Spinal cord (tissue), 10 donors: ENCODE results near the gene ATP7B. TPM values are rescaled to one million over a fixed set of nuclear protein-coding genes. Genes with fewer than 3 reads are reported as not detected.

Experiments used
- DNase-seq, 6 donors: peaks; one replicate each; pipeline versions ENCODE4 v3.0.0 to v3.0.0-alpha.2; 2013 to 2015; ENCODE audit warnings: low spot score in 6 of 6, low read depth in 4 of 6
- H3K27ac ChIP-seq: one replicate; pipeline ENCODE4 v1.5.1; 2013; ENCODE audit warnings: low read depth, low read length, control low read depth
- H3K27me3 ChIP-seq: one replicate; pipeline ENCODE4 v1.6.1; 2013; ENCODE audit warnings: low read length; ENCODE audit not compliant: control insufficient read depth, insufficient read depth
- H3K36me3 ChIP-seq: one replicate; pipeline ENCODE4 v1.6.1; 2013; ENCODE audit warnings: low read length; ENCODE audit not compliant: control insufficient read depth, insufficient read depth
- H3K4me1 ChIP-seq: one replicate; pipeline ENCODE4 v1.6.1; 2013; ENCODE audit warnings: low read length; ENCODE audit not compliant: control insufficient read depth, insufficient read depth
- H3K4me3 ChIP-seq: one replicate; pipeline ENCODE4 v1.5.1; 2013; ENCODE audit warnings: low read depth, low read length, control low read depth
- H3K9me3 ChIP-seq: one replicate; pipeline ENCODE4 v1.6.1; 2013; ENCODE audit warnings: low read length; ENCODE audit not compliant: control insufficient read depth, insufficient read depth
- WGBS: methylation state at CpG from one replicate; pipeline ENCODE4 v1.1.5; 2013; ENCODE audit warnings: missing lambda C conversion rate; ENCODE audit not compliant: insufficient coverage; 5-methylcytosine and 5-hydroxymethylcytosine counted together
- polyA plus RNA-seq, 2 donors: library from polyadenylated mRNA; unstranded; fragments of 120-200 nt; gene quantifications; one replicate each; pipeline ENCODE4 v1.2.1, GENCODE V29; 2013; ENCODE audit not compliant: insufficient read length in 2 of 2
- total RNA-seq, 2 donors: library from RNA; depleted of rRNA in 1 of 2; stranded (reverse); fragments of 120-200 nt in 1 of 2; fragments of >200 nt in 1 of 2; gene quantifications; one replicate each; pipeline versions ENCODE4 v1.2.3 to v1.2.4, GENCODE V29; 2013 to 2014
- donor health status: healthy.

Gene ATP7B
- total and polyA plus RNA-seq, 4 donors = 9.8 to 13.0 (median 11.6) TPM

- Histone ChIP-seq H3K4me1 (no peaks in the 10 kb centered on the region), H3K9me3 (no peaks in the 10 kb centered on the region), H3K36me3 (peaks cover 14% of the 10 kb centered on the region), H3K27me3 (no peaks in the 10 kb centered on the region), H3K4me3 (no peak overlapping the region), H3K27ac (no peak overlapping the region)
- DNase-seq = no peak
- 100% methylated on average over 1 of the region's 7 CpGs for WGBS
Measured at GRCh38 chr13:51927129-51927528, 84.1 kb downstream of the ATP7B start.

- WGBS = 100% methylated on average over 4 of the region's 6 CpGs
- H3K36me3 ChIP-seq = peaks cover 13% of the 10 kb centered on the region
- no peak for DNase-seq
- no peak overlapping the region for H3K4me3 ChIP-seq
- no peaks in the 10 kb centered on the region for H3K4me1 ChIP-seq
- H3K27me3 ChIP-seq = no peaks in the 10 kb centered on the region
- H3K9me3 ChIP-seq = no peaks in the 10 kb centered on the region
- H3K27ac ChIP-seq = no peak overlapping the region
Measured at GRCh38 chr13:51926528-51926885, 84.7 kb downstream of the ATP7B start.

- H3K4me1 ChIP-seq = no peaks in the 10 kb centered on the region
- H3K36me3 ChIP-seq = peaks cover 13% of the 10 kb centered on the region
- H3K9me3 ChIP-seq = no peaks in the 10 kb centered on the region
- H3K4me3 ChIP-seq = no peak overlapping the region
- H3K27ac ChIP-seq = no peak overlapping the region
- DNase-seq = no peak
- 71% methylated on average over 5 of the region's 5 CpGs for WGBS
- no peaks in the 10 kb centered on the region for H3K27me3 ChIP-seq
Measured at GRCh38 chr13:51925865-51926527, 85.3 kb downstream of the ATP7B start.

- WGBS = 96% methylated on average over 6 of the region's 9 CpGs
- Histone ChIP-seq H3K36me3 (peaks cover 13% of the 10 kb centered on the region), H3K4me3 (no peak overlapping the region), H3K9me3 (no peaks in the 10 kb centered on the region), H3K27ac (no peak overlapping the region), H3K27me3 (no peaks in the 10 kb centered on the region), H3K4me1 (no peaks in the 10 kb centered on the region)
- DNase-seq = no peak
Measured at GRCh38 chr13:51924756-51925544, 86.3 kb downstream of the ATP7B start.

- Histone ChIP-seq H3K27ac (no peak overlapping the region), H3K27me3 (no peaks in the 10 kb centered on the region), H3K4me3 (no peak overlapping the region), H3K36me3 (peaks cover 15% of the 10 kb centered on the region), H3K9me3 (no peaks in the 10 kb centered on the region), H3K4me1 (no peaks in the 10 kb centered on the region)
- DNase-seq = no peak
- WGBS = 82% methylated on average over 2 of the region's 3 CpGs
Measured at GRCh38 chr13:51923983-51924539, 87.2 kb downstream of the ATP7B start.

GRCh38 chr13:51922771-51923480, 88.3 kb downstream of the ATP7B start:
- Histone ChIP-seq H3K4me1 (no peaks in the 10 kb centered on the region), H3K36me3 (peaks cover 15% of the 10 kb centered on the region), H3K4me3 (no peak overlapping the region), H3K27ac (no peak overlapping the region), H3K27me3 (no peaks in the 10 kb centered on the region), H3K9me3 (no peaks in the 10 kb centered on the region)
- DNase-seq = no peak
- WGBS = 91% methylated on average over 8 of the region's 10 CpGs

- Histone ChIP-seq H3K27me3 (no peaks in the 10 kb centered on the region), H3K4me1 (no peaks in the 10 kb centered on the region), H3K36me3 (peaks cover 15% of the 10 kb centered on the region), H3K4me3 (no peak overlapping the region), H3K9me3 (no peaks in the 10 kb centered on the region), H3K27ac (no peak overlapping the region)
- peak in 1 of 6 donors; percentile 25 for DNase-seq
- 56% methylated on average over 3 of the region's 14 CpGs for WGBS
Measured at GRCh38 chr13:51921790-51922740, 89.2 kb downstream of the ATP7B start.

- Histone ChIP-seq H3K27me3 (no peaks in the 10 kb centered on the region), H3K9me3 (no peaks in the 10 kb centered on the region), H3K4me1 (no peaks in the 10 kb centered on the region), H3K36me3 (peaks cover 13% of the 10 kb centered on the region), H3K27ac (no peak overlapping the region), H3K4me3 (no peak overlapping the region)
- DNase-seq = no peak
- 75% methylated on average over 8 of the region's 8 CpGs for WGBS
Measured at GRCh38 chr13:51920786-51921185, 90.5 kb downstream of the ATP7B start.

- WGBS = 91% methylated on average over 2 of the region's 3 CpGs
- no peaks in the 10 kb centered on the region for H3K4me1 ChIP-seq
Measured at GRCh38 chr13:51920267-51920666, 91.0 kb downstream of the ATP7B start.

More at GRCh38 chr13:51920267-51920666, 91.0 kb downstream of the ATP7B start:
- Histone ChIP-seq H3K27ac (no peak overlapping the region), H3K27me3 (no peaks in the 10 kb centered on the region), H3K4me3 (no peak overlapping the region), H3K9me3 (no peaks in the 10 kb centered on the region), H3K36me3 (peaks cover 12% of the 10 kb centered on the region)
- no peak for DNase-seq
